Endodermal cell (in vitro differentiated cells): ENCODE results near the gene FKRP. TPM values are rescaled to one million over a fixed set of nuclear protein-coding genes. Genes with fewer than 3 reads are reported as not detected.

Source experiments
- DNase-seq: peaks from one replicate; pipeline ENCODE4 v3.0.0-alpha.2; 2017
- H3K27ac ChIP-seq: 2 replicates; pipeline ENCODE4 v1.5.1; 2013; ENCODE audit warnings: mild to moderate bottlenecking, low read depth, low read length, moderate library complexity
- H3K27me3 ChIP-seq: 2 replicates; pipeline ENCODE4 v1.6.1; 2013; ENCODE audit warnings: mild to moderate bottlenecking, low read length, moderate library complexity; ENCODE audit not compliant: insufficient read depth, control insufficient read depth, poor library complexity, severe bottlenecking
- H3K36me3 ChIP-seq: 2 replicates; pipeline ENCODE4 v1.7.0; 2013; ENCODE audit warnings: mild to moderate bottlenecking, low read length, moderate library complexity; ENCODE audit not compliant: control insufficient read depth, insufficient read depth
- H3K4me1 ChIP-seq: one replicate; pipeline ENCODE4 v1.7.0; 2013; ENCODE audit warnings: low read length; ENCODE audit not compliant: control insufficient read depth, insufficient read depth
- H3K4me3 ChIP-seq: 2 replicates; pipeline ENCODE4 v1.5.1; 2013; ENCODE audit warnings: mild to moderate bottlenecking, low read length, moderate library complexity
- H3K9ac ChIP-seq: 2 replicates; pipeline ENCODE4 v1.6.1; 2013; ENCODE audit warnings: mild to moderate bottlenecking, low read length, moderate library complexity; ENCODE audit not compliant: poor library complexity, severe bottlenecking; ENCODE audit errors: extremely low read depth
- H3K9me3 ChIP-seq: 2 replicates; pipeline ENCODE4 v1.6.1; 2013; ENCODE audit warnings: mild to moderate bottlenecking, low read length, moderate library complexity; ENCODE audit not compliant: control insufficient read depth
- H3K27ac Mint-ChIP-seq: 2 replicates; pipeline ENCODE4 v1.8.0; 2020; ENCODE audit warnings: mixed read lengths
- H3K27me3 Mint-ChIP-seq: 2 replicates; pipeline ENCODE4 v1.8.0; 2021; ENCODE audit warnings: mild to moderate bottlenecking, mixed read lengths; ENCODE audit not compliant: insufficient read depth
- H3K36me3 Mint-ChIP-seq: 2 replicates; pipeline ENCODE4 v1.8.0; 2020; ENCODE audit warnings: low read depth, mixed read lengths
- H3K4me1 Mint-ChIP-seq: 2 replicates; pipeline ENCODE4 v1.8.0; 2020; ENCODE audit warnings: mixed read lengths
- H3K4me3 Mint-ChIP-seq: 2 replicates; pipeline ENCODE4 v1.8.0; 2020; ENCODE audit warnings: mild to moderate bottlenecking, moderate library complexity, mixed read lengths
- H3K9me3 Mint-ChIP-seq: 2 replicates; pipeline ENCODE4 v1.8.0; 2020; ENCODE audit warnings: mild to moderate bottlenecking, mixed read lengths
- CTCF ChIP-seq: fragments of 200-600 bp; sonication (generic); conservative IDR thresholded peaks from 2 replicates; pipeline ENCODE4 v1.5.0; 2021; ENCODE audit warnings: antibody characterized with exemption, mild to moderate bottlenecking
- WGBS, 2 experiments: methylation state at CpG; one replicate each; pipeline versions ENCODE4 v1.1.5 to v1.1.7; 2013; ENCODE audit warnings: missing lambda C conversion rate in 2 of 2, mixed read lengths in 1 of 2; ENCODE audit not compliant: insufficient coverage in 1 of 2, insufficient read length in 1 of 2; 5-methylcytosine and 5-hydroxymethylcytosine counted together
- total RNA-seq, 2 donors: library from RNA; stranded (reverse); fragmentation: NEBNext Ultra II Directional in 1 of 2; extraction: Animal tissue kit (Norgen Biotek cat#: 25700) in 1 of 2; gene quantifications; 2 replicates in 1 of 2; 3 replicates in 1 of 2; pipeline ENCODE4 v1.2.1, GENCODE V29; 2021

The FKRP gene
- total RNA-seq, 2 donors from 2014 or later = 19.8 to 33.7 TPM

GRCh38 chr19:46753420-46754155, 7.7 kb downstream of the FKRP start:
- no peaks in the 10 kb centered on the region for H3K4me1 Mint-ChIP-seq
- H3K27me3 ChIP-seq = no peaks in the 10 kb centered on the region
- peak; percentile 70 for TF ChIP-seq CTCF
- no peak overlapping the region for H3K27ac ChIP-seq
- no peak overlapping the region for H3K27ac Mint-ChIP-seq
- no peak overlapping the region for H3K9ac ChIP-seq
- DNase-seq = peak; percentile 93
- H3K4me1 ChIP-seq = no peaks in the 10 kb centered on the region
- no peak overlapping the region for H3K4me3 Mint-ChIP-seq
- H3K36me3 Mint-ChIP-seq = peaks cover 38% of the 10 kb centered on the region
- H3K9me3 ChIP-seq = no peaks in the 10 kb centered on the region
- H3K27me3 Mint-ChIP-seq = no peaks in the 10 kb centered on the region
- WGBS, 2 experiments = 60 to 65% methylated on average over 2 to 4 of the region's 4 CpGs
- peaks cover 19% of the 10 kb centered on the region for H3K36me3 ChIP-seq
- no peaks in the 10 kb centered on the region for H3K9me3 Mint-ChIP-seq
- H3K4me3 ChIP-seq = no peak overlapping the region

GRCh38 chr19:46755077-46755852, 9.4 kb downstream of the FKRP start:
- H3K4me3 Mint-ChIP-seq = no peak overlapping the region
- no peaks in the 10 kb centered on the region for H3K27me3 Mint-ChIP-seq
- TF ChIP-seq CTCF = no peak
- no peak overlapping the region for H3K27ac Mint-ChIP-seq
- WGBS, 2 experiments = 94 to 96% methylated on average over 25 to 39 of the region's 39 CpGs
- H3K4me1 ChIP-seq = no peaks in the 10 kb centered on the region
- H3K36me3 Mint-ChIP-seq = peaks cover 27% of the 10 kb centered on the region
- no peaks in the 10 kb centered on the region for H3K27me3 ChIP-seq
- H3K9me3 ChIP-seq = no peaks in the 10 kb centered on the region
- no peak overlapping the region for H3K9ac ChIP-seq
- no peak for DNase-seq
- no peaks in the 10 kb centered on the region for H3K9me3 Mint-ChIP-seq
- no peak overlapping the region for H3K4me3 ChIP-seq
- no peak overlapping the region for H3K27ac ChIP-seq
- H3K4me1 Mint-ChIP-seq = peaks cover 2% of the 10 kb centered on the region
- peaks cover 13% of the 10 kb centered on the region for H3K36me3 ChIP-seq

GRCh38 chr19:46755853-46756543, 10.1 kb downstream of the FKRP start:
- H3K4me3 ChIP-seq = no peak overlapping the region
- no peaks in the 10 kb centered on the region for H3K9me3 ChIP-seq
- WGBS, 2 experiments = 96 to 97% methylated on average over 49 to 86 of the region's 86 CpGs
- no peaks in the 10 kb centered on the region for H3K27me3 ChIP-seq
- H3K4me1 ChIP-seq = no peaks in the 10 kb centered on the region
- Mint-ChIP-seq H3K27me3 (no peaks in the 10 kb centered on the region), H3K4me1 (peaks cover 2% of the 10 kb centered on the region), H3K9me3 (no peaks in the 10 kb centered on the region), H3K27ac (no peak overlapping the region), H3K36me3 (peaks cover 23% of the 10 kb centered on the region), H3K4me3 (no peak overlapping the region)
- no peak overlapping the region for H3K27ac ChIP-seq
- no peak for TF ChIP-seq CTCF
- no peak overlapping the region for H3K9ac ChIP-seq
- H3K36me3 ChIP-seq = peaks cover 13% of the 10 kb centered on the region
- DNase-seq = no peak
